ENCODE results near the gene TMEM95.

- TF ChIP-seq, protein P1, sequence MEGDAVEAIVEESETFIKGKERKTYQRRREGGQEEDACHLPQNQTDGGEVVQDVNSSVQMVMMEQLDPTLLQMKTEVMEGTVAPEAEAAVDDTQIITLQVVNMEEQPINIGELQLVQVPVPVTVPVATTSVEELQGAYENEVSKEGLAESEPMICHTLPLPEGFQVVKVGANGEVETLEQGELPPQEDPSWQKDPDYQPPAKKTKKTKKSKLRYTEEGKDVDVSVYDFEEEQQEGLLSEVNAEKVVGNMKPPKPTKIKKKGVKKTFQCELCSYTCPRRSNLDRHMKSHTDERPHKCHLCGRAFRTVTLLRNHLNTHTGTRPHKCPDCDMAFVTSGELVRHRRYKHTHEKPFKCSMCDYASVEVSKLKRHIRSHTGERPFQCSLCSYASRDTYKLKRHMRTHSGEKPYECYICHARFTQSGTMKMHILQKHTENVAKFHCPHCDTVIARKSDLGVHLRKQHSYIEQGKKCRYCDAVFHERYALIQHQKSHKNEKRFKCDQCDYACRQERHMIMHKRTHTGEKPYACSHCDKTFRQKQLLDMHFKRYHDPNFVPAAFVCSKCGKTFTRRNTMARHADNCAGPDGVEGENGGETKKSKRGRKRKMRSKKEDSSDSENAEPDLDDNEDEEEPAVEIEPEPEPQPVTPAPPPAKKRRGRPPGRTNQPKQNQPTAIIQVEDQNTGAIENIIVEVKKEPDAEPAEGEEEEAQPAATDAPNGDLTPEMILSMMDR (IDR thresholded peaks at IDR 0.05), result no peak
- TF ChIP-seq POLR2A (IDR thresholded peaks at IDR 0.05), result no peak
- no peak for TF ChIP-seq POLR2AphosphoS5 (IDR thresholded peaks at IDR 0.05)
- no peak for TF ChIP-seq EP300 (IDR thresholded peaks at IDR 0.05)
Observed at GRCh38 chr17:7355573-7355972, 617 bp downstream of the TMEM95 start.
